ENCODE data around the gene PLD1. TPM values are rescaled to one million over a fixed set of nuclear protein-coding genes. Genes with fewer than 3 reads are reported as not detected.

Gene PLD1
- total and polyA plus RNA-seq, 2 of the 8 experiments (the other 6 are each of a cell fraction or from before 2014, with no cell fraction given), result 1.2 to 2.6 TPM

GRCh38 chr3:171695426-171695825 lies 114.9 kb downstream of the PLD1 start:
- no peak overlapping the region for H2AK5ac ChIP-seq (ENCODE audit: low read depth, low read length)
- H4K20me1 ChIP-seq (replicated peaks in 1 of 2; ENCODE audit: control insufficient read depth in 1 of 2, insufficient read depth in 2 of 2, low read length in 2 of 2), result no peaks in the 10 kb centered on the region
- H2BK5ac ChIP-seq (ENCODE audit: low read depth, low read length), result no peak overlapping the region
- H3K79me2 ChIP-seq (ENCODE audit: control insufficient read depth in 1 of 2, insufficient read depth in 2 of 2, low read length in 2 of 2), result no peaks in the 10 kb centered on the region
- no peaks in the 10 kb centered on the region for H3K4me1 ChIP-seq (replicated peaks in 1 of 4; ENCODE audit: control insufficient read depth in 3 of 4, insufficient read depth in 4 of 4, low read length in 3 of 4)
- H2BK120ac ChIP-seq (replicated peaks; ENCODE audit: low read depth, low read length), result no peak overlapping the region
- H2BK12ac ChIP-seq (ENCODE audit: low read depth, low read length), result no peak overlapping the region
- no peak overlapping the region for H4K91ac ChIP-seq (replicated peaks; ENCODE audit: insufficient read length, low read length)
- ChIA-PET CTCF (ENCODE audit: partially characterized antibody) (interaction anchor here (1.2 to 2.9 kb wide), 4 partner anchors 8 to 45 kb away, joined by 3 to 8 read pairs (median 5); no protein-coding TSS in a partner anchor), POLR2A (ENCODE audit: partially characterized antibody) (no interaction called here)
- H2AFZ ChIP-seq (ENCODE audit: low read length), result no peak overlapping the region
- H3K4me2 ChIP-seq (ENCODE audit: insufficient read depth in 1 of 2, low read depth in 2 of 2, low read length in 2 of 2), result no peak overlapping the region
- no peak overlapping the region for H3K14ac ChIP-seq (ENCODE audit: insufficient read length)
- H3K23me2 ChIP-seq (ENCODE audit: low read depth, low read length), result peaks cover 2% of the 10 kb centered on the region; the same call in 1 of the 2 replicates
- no peaks in the 10 kb centered on the region for H3K79me1 ChIP-seq (ENCODE audit: low read depth, low read length)
- H3K4ac ChIP-seq (replicated peaks; ENCODE audit: insufficient read length, low read depth, low read length), result no peak overlapping the region
- no peak overlapping the region for H3K18ac ChIP-seq (ENCODE audit: extremely low read depth, low read length)
- no peak overlapping the region for H3K56ac ChIP-seq (replicated peaks; ENCODE audit: insufficient read length, low read depth, low read length)
- no peak overlapping the region for H4K8ac ChIP-seq (ENCODE audit: extremely low read depth, insufficient read depth, low read length)
- H4K5ac ChIP-seq (ENCODE audit: insufficient read length, low read depth, low read length), result no peak overlapping the region
- no peak overlapping the region for H3K4me3 ChIP-seq (ENCODE audit: extremely low read depth in 1 of 4, insufficient read depth in 2 of 4, low read depth in 3 of 4, low read length in 4 of 4)
- FAIRE-seq, result no peak
- no peaks in the 10 kb centered on the region for H3K9me3 ChIP-seq (ENCODE audit: insufficient read depth in 2 of 2, low read depth in 1 of 2, low read length in 1 of 2)
- no peak overlapping the region for H2BK20ac ChIP-seq (ENCODE audit: low read length)
- no peaks in the 10 kb centered on the region for H3K36me3 ChIP-seq (ENCODE audit: control insufficient read depth in 2 of 4, insufficient read depth in 4 of 4, low read length in 3 of 4)
- DNase-seq (ENCODE audit: low read depth in 1 of 2, low spot score in 2 of 2), result no peak
- no peak overlapping the region for H3K27ac ChIP-seq (ENCODE audit: low read depth, low read length)
- no peaks in the 10 kb centered on the region for H3K27me3 ChIP-seq (replicated peaks in 1 of 4; ENCODE audit: control insufficient read depth in 3 of 4, extremely low read depth in 1 of 4, insufficient read depth in 3 of 4, low read length in 3 of 4)
- 89% methylated on average over 1 of the region's 1 CpG; no CpG with 5 or more reads in 1 of the 2 experiments for WGBS, 2 experiments (ENCODE audit: extremely low coverage in 1 of 2, insufficient coverage in 1 of 2, insufficient read length in 1 of 2, insufficient replicate concordance in 2 of 2, low coverage in 1 of 2, low lambda C conversion rate in 2 of 2, missing lambda C conversion rate in 1 of 2)
- H2BK15ac ChIP-seq (ENCODE audit: low read length), result no peak overlapping the region
- no peak overlapping the region for H3K23ac ChIP-seq (ENCODE audit: insufficient read length)
- no peak overlapping the region for H3K9ac ChIP-seq (replicated peaks in 1 of 4; ENCODE audit: extremely low read depth in 1 of 4, low read depth in 3 of 4, low read length in 3 of 4)
- TF ChIP-seq TEAD4 (IDR thresholded peaks at IDR 0.05; ENCODE audit: low read depth, low read length) (no peak), CBX5 (IDR thresholded peaks at IDR 0.05; ENCODE audit: low read depth, low read length) (no peak), CBX8 (IDR thresholded peaks at IDR 0.05; ENCODE audit: borderline replicate concordance, low read depth, low read length) (no peak), ATF3 (IDR thresholded peaks at IDR 0.05; ENCODE audit: insufficient read depth, low read depth, low read length) (no peak), POLR2A (IDR thresholded peaks at IDR 0.05; ENCODE audit: control extremely low read depth in 1 of 2, low read depth in 2 of 2, low read length in 2 of 2) (no peak), TCF12 (IDR thresholded peaks at IDR 0.05; ENCODE audit: low read depth, low read length) (no peak), RFX5 (IDR thresholded peaks at IDR 0.05; ENCODE audit: borderline replicate concordance, low read depth, low read length) (no peak), CHD1 (IDR thresholded peaks at IDR 0.05; ENCODE audit: low read depth, low read length) (no peak), ZNF274 (IDR thresholded peaks at IDR 0.05; ENCODE audit: borderline replicate concordance, extremely low read depth, low read length) (no peak), SIRT6 (IDR thresholded peaks at IDR 0.05; ENCODE audit: low read length) (no peak), BRCA1 (IDR thresholded peaks at IDR 0.05; ENCODE audit: low read depth, low read length) (no peak), RXRA (IDR thresholded peaks at IDR 0.05; ENCODE audit: insufficient read depth, low read depth, low read length) (no peak), CEBPB (IDR thresholded peaks at IDR 0.05; ENCODE audit: low read depth, low read length) (no peak), KDM5A (IDR thresholded peaks at IDR 0.05; ENCODE audit: low read length) (no peak)
- TF ChIP-seq, protein P1, sequence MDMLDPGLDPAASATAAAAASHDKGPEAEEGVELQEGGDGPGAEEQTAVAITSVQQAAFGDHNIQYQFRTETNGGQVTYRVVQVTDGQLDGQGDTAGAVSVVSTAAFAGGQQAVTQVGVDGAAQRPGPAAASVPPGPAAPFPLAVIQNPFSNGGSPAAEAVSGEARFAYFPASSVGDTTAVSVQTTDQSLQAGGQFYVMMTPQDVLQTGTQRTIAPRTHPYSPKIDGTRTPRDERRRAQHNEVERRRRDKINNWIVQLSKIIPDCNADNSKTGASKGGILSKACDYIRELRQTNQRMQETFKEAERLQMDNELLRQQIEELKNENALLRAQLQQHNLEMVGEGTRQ (IDR thresholded peaks at IDR 0.05; ENCODE audit: low read length), result no peak

Data from H1 (cell line).